GM19035 (cell line): ENCODE measurements around the gene PCSK9.

Source experiments
- ATAC-seq: cut with Tn5 transposase; IDR thresholded peaks from one replicate; pipeline ENCODE4 v1.9.1; 2021; ENCODE audit not compliant: unreplicated experiment

The PCSK9 gene

GRCh38 chr1:55057270-55057955, 18.1 kb downstream of the PCSK9 start:
- no peak for ATAC-seq

- no peak for ATAC-seq
These were observed 18.6 kb downstream of the PCSK9 start for GRCh38 chr1:55057956-55058298.

- ATAC-seq, result no peak
These were observed 20.2 kb downstream of the PCSK9 start for GRCh38 chr1:55059302-55060132.

GRCh38 chr1:55060133-55060999, 21.0 kb downstream of the PCSK9 start:
- no peak for ATAC-seq

GRCh38 chr1:55061000-55061705, 21.8 kb downstream of the PCSK9 start:
- ATAC-seq, result no peak

- no peak for ATAC-seq
These were observed 22.5 kb downstream of the PCSK9 start for GRCh38 chr1:55061706-55062321.

GRCh38 chr1:55062801-55063576, 23.6 kb downstream of the PCSK9 start:
- no peak for ATAC-seq

GRCh38 chr1:55063577-55063942, 24.2 kb downstream of the PCSK9 start:
- ATAC-seq, result no peak

- no peak for ATAC-seq
These were observed 24.8 kb downstream of the PCSK9 start for GRCh38 chr1:55064071-55064581.

- ATAC-seq, result no peak
These were observed 25.5 kb downstream of the PCSK9 start for GRCh38 chr1:55064861-55065263.

- no peak for ATAC-seq
These were observed 26.3 kb downstream of the PCSK9 start for GRCh38 chr1:55065648-55066047.

- no peak for ATAC-seq
These were observed 27.9 kb downstream of the PCSK9 start for GRCh38 chr1:55067022-55067778.

GRCh38 chr1:55067914-55068313, 28.6 kb downstream of the PCSK9 start:
- no peak for ATAC-seq

- ATAC-seq, result no peak
These were observed 29.3 kb downstream of the PCSK9 start for GRCh38 chr1:55068638-55069037.

GRCh38 chr1:55069280-55069679, 29.9 kb downstream of the PCSK9 start:
- no peak for ATAC-seq

GRCh38 chr1:55070293-55071164, 31.2 kb downstream of the PCSK9 start:
- no peak for ATAC-seq

GRCh38 chr1:55071477-55071876, 32.1 kb downstream of the PCSK9 start:
- no peak for ATAC-seq
